Type B pancreatic cell (in vitro differentiated cells): ENCODE results near the gene TBCB. TPM values are rescaled to one million over a fixed set of nuclear protein-coding genes. Genes with fewer than 3 reads are reported as not detected.
A peak's percentile ranks its signal among the peaks of the same experiment; 100 is the strongest.

Source experiments
- DNase-seq: peaks from one replicate; pipeline ENCODE4 v3.0.0; 2021; ENCODE audit warnings: mixed read lengths; ENCODE audit not compliant: unreplicated experiment; ENCODE audit errors: extremely low spot score
- H3K27ac Mint-ChIP-seq: 2 replicates; pipeline ENCODE4 v1.8.0; 2021; ENCODE audit warnings: mild to moderate bottlenecking, mixed read lengths
- H3K27me3 Mint-ChIP-seq: 2 replicates; pipeline ENCODE4 v1.8.0; 2021; ENCODE audit warnings: mixed read lengths
- H3K36me3 Mint-ChIP-seq: 2 replicates; pipeline ENCODE4 v1.8.0; 2021; ENCODE audit warnings: mixed read lengths
- H3K4me1 Mint-ChIP-seq: one replicate; pipeline ENCODE4 v1.8.0; 2021; ENCODE audit warnings: mixed read lengths; ENCODE audit not compliant: unreplicated experiment
- H3K4me3 Mint-ChIP-seq: 2 replicates; pipeline ENCODE4 v1.8.0; 2021; ENCODE audit warnings: mild to moderate bottlenecking, mixed read lengths
- H3K9me3 Mint-ChIP-seq: 2 replicates; pipeline ENCODE4 v1.8.0; 2021; ENCODE audit warnings: mixed read lengths
- CTCF ChIP-seq: fragments of 200-600 bp; sonication (generic); conservative IDR thresholded peaks from 2 replicates; pipeline ENCODE4 v1.5.0; 2021; ENCODE audit warnings: antibody characterized with exemption, mild to moderate bottlenecking
- total RNA-seq: library from RNA; stranded (reverse); gene quantifications from 2 replicates; pipeline ENCODE4 v1.2.1, GENCODE V29; 2021; ENCODE audit warnings: low replicate concordance

Gene TBCB
- total RNA-seq, 1 donor from 2014 or later = 148 TPM

GRCh38 chr19:36144624-36145023 is 29.4 kb downstream of the TBCB start:
- Mint-ChIP-seq H3K27ac (no peak overlapping the region), H3K4me3 (no peak overlapping the region), H3K36me3 (peaks cover 26% of the 10 kb centered on the region), H3K9me3 (peaks cover 5% of the 10 kb centered on the region), H3K27me3 (no peaks in the 10 kb centered on the region), H3K4me1 (peaks cover 9% of the 10 kb centered on the region)
- no peak for DNase-seq
- no peak for TF ChIP-seq CTCF

DNA sequence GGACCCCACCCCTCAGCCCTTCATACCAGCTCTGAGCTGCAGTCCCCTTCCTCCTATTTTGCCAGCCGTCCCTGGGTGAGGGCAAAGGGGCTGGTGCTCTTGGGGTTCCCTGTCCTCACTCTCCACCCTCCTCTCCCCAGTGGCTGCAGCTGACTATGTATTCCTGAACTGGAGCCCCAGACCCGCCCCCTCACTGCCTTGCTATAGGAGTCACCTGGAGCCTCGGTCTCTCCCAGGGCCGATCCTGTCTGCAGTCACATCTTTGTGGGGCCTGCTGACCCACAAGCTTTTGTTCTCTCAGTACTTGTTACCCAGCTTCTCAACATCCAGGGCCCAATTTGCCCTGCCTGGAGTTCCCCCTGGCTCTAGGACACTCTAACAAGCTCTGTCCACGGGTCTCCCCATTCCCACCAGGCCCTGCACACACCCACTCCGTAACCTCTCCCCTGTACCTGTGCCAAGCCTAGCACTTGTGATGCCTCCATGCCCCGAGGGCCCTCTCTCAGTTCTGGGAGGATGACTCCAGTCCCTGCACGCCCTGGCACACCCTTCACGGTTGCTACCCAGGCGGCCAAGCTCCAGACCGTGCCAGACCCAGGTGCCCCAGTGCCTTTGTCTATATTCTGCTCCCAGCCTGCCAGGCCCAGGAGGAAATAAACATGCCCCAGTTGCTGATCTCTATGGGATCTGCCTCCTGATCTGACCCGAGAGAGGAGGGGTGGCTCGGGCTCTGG is 34.6 kb downstream of the TBCB start:
- Mint-ChIP-seq H3K4me3 (no peak overlapping the region), H3K27ac (peak overlapping the region; percentile 18)

GRCh38 chr19:36150586-36150985 is 35.3 kb downstream of the TBCB start:
- Mint-ChIP-seq H3K9me3 (no peaks in the 10 kb centered on the region), H3K4me1 (peaks cover 4% of the 10 kb centered on the region), H3K36me3 (peaks cover 19% of the 10 kb centered on the region), H3K27me3 (no peaks in the 10 kb centered on the region), H3K4me3 (no peak overlapping the region), H3K27ac (no peak overlapping the region)
- DNase-seq = no peak
- TF ChIP-seq CTCF = no peak

More for the DNA sequence above, 34.6 kb downstream of the TBCB start:
- no peaks in the 10 kb centered on the region for H3K4me1 Mint-ChIP-seq
- no peaks in the 10 kb centered on the region for H3K27me3 Mint-ChIP-seq
- no peak for TF ChIP-seq CTCF
- no peaks in the 10 kb centered on the region for H3K9me3 Mint-ChIP-seq
- peaks cover 19% of the 10 kb centered on the region for H3K36me3 Mint-ChIP-seq
- DNase-seq = no peak

DNA sequence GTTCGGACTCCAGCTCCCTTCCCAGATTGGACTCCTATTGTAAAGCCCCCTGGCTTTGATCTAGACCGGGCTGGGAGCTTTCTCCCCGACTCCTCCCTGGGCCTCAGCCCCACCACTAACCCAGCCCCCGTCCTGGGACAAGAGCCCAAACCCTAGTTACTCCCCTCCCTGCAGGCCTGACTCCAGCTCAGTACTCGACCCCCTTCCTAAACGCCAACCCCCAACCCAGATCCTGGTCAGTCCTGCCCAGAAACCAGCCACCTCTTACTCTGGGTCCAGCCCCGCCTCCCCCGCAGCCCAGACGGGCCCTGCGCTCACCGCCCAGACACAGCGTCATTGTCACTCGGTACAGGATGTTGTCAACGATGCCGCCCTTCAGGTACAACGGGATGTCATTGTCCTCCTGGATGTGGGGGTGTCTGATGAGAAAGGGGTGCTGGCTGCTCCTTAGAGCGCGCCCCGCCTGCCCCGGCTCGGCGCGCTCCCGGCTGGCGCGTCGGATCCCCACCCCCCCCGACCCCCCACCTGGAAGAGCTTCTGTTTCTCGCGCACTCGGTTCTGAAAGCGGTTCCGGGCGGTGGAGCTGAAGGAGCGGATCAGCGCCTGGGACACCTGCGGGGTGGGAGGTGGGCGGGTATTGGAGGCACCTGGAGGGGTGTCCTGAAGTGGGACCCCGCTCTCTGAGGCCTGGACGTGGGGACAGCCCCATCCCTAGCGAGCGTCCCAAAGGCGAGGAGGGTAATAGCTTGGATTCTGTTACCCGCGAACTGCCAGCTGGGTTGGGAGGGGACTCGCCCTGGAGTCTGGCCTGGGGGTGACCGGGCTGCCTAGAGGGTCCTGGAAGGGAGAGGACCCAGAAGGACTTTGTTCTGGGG is 36.1 kb downstream of the TBCB start:
- no peak overlapping the region for H3K27ac Mint-ChIP-seq
- no peak for TF ChIP-seq CTCF
- DNase-seq = no peak
- H3K4me1 Mint-ChIP-seq = peaks cover 9% of the 10 kb centered on the region
- peaks cover 22% of the 10 kb centered on the region for H3K36me3 Mint-ChIP-seq
- no peak overlapping the region for H3K4me3 Mint-ChIP-seq
- no peaks in the 10 kb centered on the region for H3K9me3 Mint-ChIP-seq
- no peaks in the 10 kb centered on the region for H3K27me3 Mint-ChIP-seq

DNA sequence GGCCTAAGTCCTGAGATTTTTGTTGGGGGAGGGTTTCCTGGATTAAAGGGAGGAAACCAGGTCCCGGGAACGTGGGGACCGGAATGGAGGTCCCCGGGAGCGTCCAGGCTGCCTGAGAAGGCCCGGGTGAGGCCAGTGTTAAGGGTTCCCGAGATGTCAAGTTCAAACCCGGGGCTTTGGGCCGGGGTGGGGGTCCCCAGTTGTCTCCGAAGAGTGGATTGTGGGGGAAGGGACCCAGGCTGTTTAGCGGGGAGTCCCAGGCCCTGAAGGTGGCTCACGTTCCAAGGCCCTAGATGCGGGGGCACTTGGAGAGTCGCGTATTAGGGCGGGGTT is 36.7 kb downstream of the TBCB start:
- Mint-ChIP-seq H3K27ac (no peak overlapping the region), H3K36me3 (peaks cover 18% of the 10 kb centered on the region), H3K4me3 (no peak overlapping the region), H3K4me1 (peaks cover 15% of the 10 kb centered on the region), H3K27me3 (no peaks in the 10 kb centered on the region), H3K9me3 (no peaks in the 10 kb centered on the region)
- DNase-seq = no peak
- no peak for TF ChIP-seq CTCF
